Prostate gland (tissue), 2 donors: ENCODE results near the gene DDX54. TPM values are rescaled to one million over a fixed set of nuclear protein-coding genes. Genes with fewer than 3 reads are reported as not detected.

Experiments
- DNase-seq: peaks from one replicate; pipeline ENCODE4 v3.0.0-alpha.2; 2019; ENCODE audit warnings: low spot score
- H3K27ac ChIP-seq, 2 donors: fragments of 200-600 bp; sonication (generic); 2 replicates each; pipeline ENCODE4 v1.5.1; 2017 to 2019
- H3K27me3 ChIP-seq: fragments of 200-600 bp; sonication (generic); replicated peaks from 2 replicates; pipeline ENCODE4 v1.5.1; 2019; ENCODE audit not compliant: insufficient read depth
- H3K36me3 ChIP-seq, 2 donors: fragments of 200-600 bp; sonication (generic); 1 replicate in 1 of 2; 2 replicates in 1 of 2; pipeline versions ENCODE4 v1.5.1 to v1.8.1; 2017 to 2019
- H3K4me1 ChIP-seq: fragments of 200-600 bp; sonication (generic); replicated peaks from 2 replicates; pipeline ENCODE4 v1.5.1; 2019
- H3K4me3 ChIP-seq, 2 donors: fragments of 200-600 bp; sonication (generic); 2 replicates each; pipeline ENCODE4 v1.5.1; 2017 to 2019
- H3K9me3 ChIP-seq: fragments of 200-600 bp; sonication (generic); 2 replicates; pipeline ENCODE4 v1.5.1; 2017
- POLR2A ChIP-seq: fragments of 450-650 bp; IDR thresholded peaks from one replicate; pipeline ENCODE4 v1.6.1; 2016; ENCODE audit warnings: antibody characterized with exemption, mild to moderate bottlenecking
- POLR2AphosphoS5 ChIP-seq: sonication (generic); formaldehyde crosslinking; IDR thresholded peaks from one replicate; pipeline ENCODE4 v1.6.1; 2017; ENCODE audit warnings: antibody characterized with exemption
- WGBS: methylation state at CpG from one replicate; pipeline ENCODE4 v1.1.5; 2018; 5-methylcytosine and 5-hydroxymethylcytosine counted together
- intact Hi-C: fragments of 100-400 bp; cut with DNase I; formaldehyde crosslinking; loops from one replicate; pipeline ENCODE4 v1.14.2; 2022
- total RNA-seq, 2 donors: library from RNA; depleted of rRNA; stranded (reverse); fragments of >200 nt; gene quantifications; one replicate each; pipeline ENCODE4 v1.1.0, GENCODE V29; 2016
- TF ChIP-seq, protein P1 (sequence below), 4 experiments: fragments of 200-600 bp in 2 of 4; fragments of 450-650 bp in 2 of 4; sonication (generic) in 2 of 4; IDR thresholded peaks; 1 replicate in 3 of 4; 2 replicates in 1 of 4; pipeline ENCODE4 v1.5.1; 2016 to 2019; ENCODE audit warnings: antibody characterized with exemption in 4 of 4, mild to moderate bottlenecking in 2 of 4, moderate library complexity in 2 of 4

The DDX54 gene
- total RNA-seq, 2 donors from 2014 or later = 66.3 to 119 TPM

DNA sequence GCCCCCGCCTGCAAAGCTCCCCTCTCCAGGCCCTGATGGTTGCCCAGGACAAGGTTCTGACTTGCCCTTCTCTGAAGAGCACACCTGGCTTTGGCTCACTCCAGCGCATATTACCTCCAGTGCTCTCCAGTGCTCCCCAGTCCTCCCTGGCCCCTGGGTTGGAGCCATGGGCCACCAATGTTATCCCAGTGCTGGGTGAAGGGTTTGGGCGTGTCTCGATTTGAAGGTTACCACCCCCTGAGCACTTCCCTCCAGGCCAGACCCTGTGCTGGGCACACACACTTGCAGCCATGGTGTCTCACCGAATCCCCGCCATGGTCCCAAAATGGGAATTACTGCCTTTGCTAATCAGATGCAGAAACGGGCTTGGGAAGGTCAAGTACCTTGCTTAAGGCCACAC lies 11.3 kb upstream of the DDX54 start:
- H3K9me3 ChIP-seq = no peaks in the 10 kb centered on the region
- H3K36me3 ChIP-seq = peaks cover 0 to 5% of the 10 kb centered on the region in 2 donors
- H3K27ac ChIP-seq = no peak overlapping the region
- no peak overlapping the region for H3K4me3 ChIP-seq
- no peak for DNase-seq
- TF ChIP-seq POLR2AphosphoS5 (no peak), POLR2A (no peak)
- TF ChIP-seq, protein P1, sequence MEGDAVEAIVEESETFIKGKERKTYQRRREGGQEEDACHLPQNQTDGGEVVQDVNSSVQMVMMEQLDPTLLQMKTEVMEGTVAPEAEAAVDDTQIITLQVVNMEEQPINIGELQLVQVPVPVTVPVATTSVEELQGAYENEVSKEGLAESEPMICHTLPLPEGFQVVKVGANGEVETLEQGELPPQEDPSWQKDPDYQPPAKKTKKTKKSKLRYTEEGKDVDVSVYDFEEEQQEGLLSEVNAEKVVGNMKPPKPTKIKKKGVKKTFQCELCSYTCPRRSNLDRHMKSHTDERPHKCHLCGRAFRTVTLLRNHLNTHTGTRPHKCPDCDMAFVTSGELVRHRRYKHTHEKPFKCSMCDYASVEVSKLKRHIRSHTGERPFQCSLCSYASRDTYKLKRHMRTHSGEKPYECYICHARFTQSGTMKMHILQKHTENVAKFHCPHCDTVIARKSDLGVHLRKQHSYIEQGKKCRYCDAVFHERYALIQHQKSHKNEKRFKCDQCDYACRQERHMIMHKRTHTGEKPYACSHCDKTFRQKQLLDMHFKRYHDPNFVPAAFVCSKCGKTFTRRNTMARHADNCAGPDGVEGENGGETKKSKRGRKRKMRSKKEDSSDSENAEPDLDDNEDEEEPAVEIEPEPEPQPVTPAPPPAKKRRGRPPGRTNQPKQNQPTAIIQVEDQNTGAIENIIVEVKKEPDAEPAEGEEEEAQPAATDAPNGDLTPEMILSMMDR (IDR thresholded peaks at IDR 0.05) = no peak
- 74% methylated on average over 7 of the region's 7 CpGs for WGBS
- intact Hi-C loops = loop anchor here (10.0 kb wide), 2 partner anchors 118 to 228 kb away; partner anchors contain the start of gene SDSL
- H3K4me1 ChIP-seq = no peaks in the 10 kb centered on the region
- H3K27me3 ChIP-seq = no peaks in the 10 kb centered on the region

DNA sequence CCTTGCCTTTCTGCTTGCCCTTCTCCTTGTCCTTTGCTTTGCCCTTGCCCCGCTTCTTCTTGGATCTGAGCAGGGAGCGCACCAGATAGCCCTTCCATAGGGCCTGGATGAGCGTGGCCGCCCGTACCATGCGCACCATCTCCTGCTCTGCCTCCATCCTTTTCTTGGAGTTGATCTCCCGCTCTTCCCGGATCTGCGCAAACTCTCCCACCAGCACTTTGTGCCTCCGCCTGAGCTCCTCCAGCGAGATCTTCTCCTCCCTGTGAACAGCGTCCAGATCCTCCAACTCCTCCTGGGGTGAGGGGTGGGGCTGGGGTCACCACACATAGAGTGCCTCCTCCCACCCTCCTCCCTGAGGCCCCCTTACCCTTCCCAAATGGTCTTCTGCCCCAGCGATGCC lies 10.3 kb upstream of the DDX54 start:
- H3K9me3 ChIP-seq = no peaks in the 10 kb centered on the region
- no peak overlapping the region for H3K4me3 ChIP-seq
- intact Hi-C loops = loop anchor here (10.0 kb wide), 2 partner anchors 119 to 229 kb away; partner anchors contain the start of gene SDSL
- H3K27me3 ChIP-seq = no peaks in the 10 kb centered on the region
- peaks cover 0 to 6% of the 10 kb centered on the region in 2 donors for H3K36me3 ChIP-seq
- no peak for TF ChIP-seq POLR2AphosphoS5
- TF ChIP-seq, protein P1 (IDR thresholded peaks at IDR 0.05) = no peak
- TF ChIP-seq POLR2A = no peak
- no peaks in the 10 kb centered on the region for H3K4me1 ChIP-seq
- no peak overlapping the region for H3K27ac ChIP-seq
- 94% methylated on average over 13 of the region's 13 CpGs for WGBS
- DNase-seq = no peak

DNA sequence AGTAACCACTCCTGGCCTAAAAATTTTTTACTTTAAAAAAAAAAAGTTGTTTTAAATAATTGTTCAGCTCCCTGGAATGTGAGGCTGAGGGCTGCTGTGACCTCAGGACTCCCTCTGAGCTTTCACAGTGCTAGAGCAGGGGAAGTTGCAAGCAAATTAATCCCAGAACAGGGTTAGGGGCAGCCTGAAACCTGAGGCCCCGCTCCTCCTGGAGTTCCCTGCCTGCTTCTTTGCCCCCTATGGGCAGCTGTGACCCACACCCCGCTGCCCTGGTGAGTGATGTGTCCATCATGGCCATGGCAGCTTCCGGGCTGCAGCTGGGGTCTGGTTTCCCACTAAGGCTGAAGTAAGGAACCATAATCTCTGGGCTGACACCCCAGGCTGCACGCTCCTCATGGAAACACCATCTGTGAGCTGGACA lies 9.7 kb upstream of the DDX54 start:
- H3K27ac ChIP-seq = no peak overlapping the region
- H3K36me3 ChIP-seq = peaks cover 0 to 6% of the 10 kb centered on the region in 2 donors
- WGBS = 83% methylated on average over 4 of the region's 4 CpGs
- no peaks in the 10 kb centered on the region for H3K9me3 ChIP-seq
- no peak overlapping the region for H3K4me3 ChIP-seq
- intact Hi-C loops = loop anchor here (10.0 kb wide), 2 partner anchors 120 to 230 kb away; partner anchors contain the start of gene SDSL
- TF ChIP-seq POLR2AphosphoS5 = no peak
- no peak for TF ChIP-seq POLR2A
- TF ChIP-seq, protein P1 (IDR thresholded peaks at IDR 0.05) = no peak
- no peak for DNase-seq
- no peaks in the 10 kb centered on the region for H3K27me3 ChIP-seq
- H3K4me1 ChIP-seq = no peaks in the 10 kb centered on the region

DNA sequence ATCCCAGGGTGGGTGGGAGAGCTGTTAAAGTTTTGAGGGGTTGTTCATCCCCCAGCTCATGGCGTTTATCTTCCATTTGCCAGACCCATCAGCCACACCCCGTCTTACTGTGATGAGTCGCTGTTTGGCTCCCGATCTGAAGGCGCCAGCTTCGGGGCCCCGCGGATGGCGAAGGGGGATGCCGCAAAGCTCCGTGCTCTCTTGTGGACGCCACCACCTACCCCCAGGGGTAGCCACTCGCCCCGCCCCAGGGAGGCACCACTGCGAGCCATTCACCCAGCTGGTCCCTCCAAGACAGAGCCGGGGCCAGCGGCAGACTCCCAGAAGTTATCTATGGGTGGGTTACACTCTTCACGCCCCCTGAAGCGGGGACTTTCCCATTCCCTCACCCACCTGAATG lies 5.9 kb upstream of the DDX54 start:
- intact Hi-C loops = loop anchor here (10.0 kb wide), 2 partner anchors 124 to 234 kb away; partner anchors contain the start of gene SDSL
- 92% methylated on average over 15 of the region's 19 CpGs for WGBS
- H3K4me3 ChIP-seq = no peak overlapping the region

More for the DNA sequence above, 5.9 kb upstream of the DDX54 start:
- no peak for DNase-seq
- no peak for TF ChIP-seq POLR2A
- TF ChIP-seq POLR2AphosphoS5 = no peak
- TF ChIP-seq, protein P1 (IDR thresholded peaks at IDR 0.05) = no peak
- H3K36me3 ChIP-seq = peaks cover 0 to 6% of the 10 kb centered on the region in 2 donors
- H3K27me3 ChIP-seq = no peaks in the 10 kb centered on the region
- no peaks in the 10 kb centered on the region for H3K4me1 ChIP-seq
- no peaks in the 10 kb centered on the region for H3K9me3 ChIP-seq
- no peak overlapping the region for H3K27ac ChIP-seq
